K562 (cell line): ENCODE measurements around the gene TIMM17A. TPM values are rescaled to one million over a fixed set of nuclear protein-coding genes. Genes with fewer than 3 reads are reported as not detected.

ENCODE experiments used
- BCOR ChIP-seq: fragments of 450-650 bp; IDR thresholded peaks from 2 replicates; pipeline ENCODE4 v1.6.1; 2016
- CHD7 ChIP-seq: fragments of 200-600 bp; sonication (generic); IDR thresholded peaks from one replicate; pipeline ENCODE4 v1.6.1; 2012; ENCODE audit warnings: mild to moderate bottlenecking, low read depth, low read length, inconsistent platforms
- MGA ChIP-seq: fragments of 450-650 bp; IDR thresholded peaks from 2 replicates; pipeline ENCODE4 v1.6.1; 2016; ENCODE audit warnings: mild to moderate bottlenecking, moderate library complexity
- polyA plus RNA-seq, 8 experiments: library from polyadenylated mRNA; depleted of rRNA in 4 of 8; stranded (reverse) in 5 of 8; unstranded in 3 of 8; fragments of >200 nt; fragmentation: Nextera tagmentation in 2 of 8; fragmentation: Illumina TruSeq in 1 of 8; extraction: Ambion mirVana in 2 of 8; extraction: Trizol in 1 of 8; gene quantifications; 2 replicates each; pipeline versions ENCODE4 v1.2.1 to v1.2.3, GENCODE V29; 2011 to 2014; ENCODE audit warnings: inconsistent platforms in 1 of 8, missing spikeins in 1 of 8
- total RNA-seq, 7 experiments: library from RNA; depleted of rRNA in 6 of 7; stranded (reverse); fragments of >200 nt in 6 of 7; fragmentation: Illumina TruSeq in 2 of 7; extraction: Trizol in 2 of 7; gene quantifications; 2 replicates each; pipeline versions ENCODE4 v1.2.1 to v1.2.3, GENCODE V29; 2011 to 2021; ENCODE audit warnings: low replicate concordance in 1 of 7

TIMM17A gene
- total and polyA plus RNA-seq, 9 of the 15 experiments (the other 6 are each of a cell fraction or from before 2014, with no cell fraction given): 116 to 744 (median 180) TPM

GRCh38 chr1:201941420-201942128 is 13.7 kb upstream of the TIMM17A start (continued):
- TF ChIP-seq CHD7: no peak
- TF ChIP-seq MGA: peak; percentile 61; the same call in 1 of the 2 replicates
- no peak for TF ChIP-seq BCOR
